ENCODE measurements around the gene CYP27B1. TPM values are rescaled to one million over a fixed set of nuclear protein-coding genes. Genes with fewer than 3 reads are reported as not detected.

The CYP27B1 gene
- total and polyA plus RNA-seq, 2 experiments from 2014 or later: 1.1 to 2.7 TPM

GRCh38 chr12:57712701-57713100, 54.2 kb downstream of the CYP27B1 start (continued):
- TF ChIP-seq ZNF462 (CRISPR knock-in tag; IDR thresholded peaks at IDR 0.05): no peak
- TF ChIP-seq POLR2AphosphoS5 (IDR thresholded peaks at IDR 0.05; ENCODE audit: low read depth): no peak
- TF ChIP-seq STAT1 (IDR thresholded peaks at IDR 0.05; ENCODE audit: unreplicated experiment): no peak
- no peak for TF ChIP-seq EZH2 (IDR thresholded peaks at IDR 0.05; ENCODE audit: low read depth, unreplicated experiment)
- no peak for TF ChIP-seq ZNF331 (CRISPR knock-in tag; IDR thresholded peaks at IDR 0.05; ENCODE audit: low read depth)
- no peak for TF ChIP-seq ZNF114 (CRISPR knock-in tag; IDR thresholded peaks at IDR 0.05)
- no peak for TF ChIP-seq CREB1 (CRISPR knock-in tag; IDR thresholded peaks at IDR 0.05; ENCODE audit: low read depth)
- no peak for TF ChIP-seq ETS1 (IDR thresholded peaks at IDR 0.05)
- no peak for TF ChIP-seq JUNB (IDR thresholded peaks at IDR 0.05; ENCODE audit: unreplicated experiment)

Small RNA genes within 50 kb of the gene (microRNA-seq; reads per million reads assigned to microRNA genes)
- gene MIR6759: not detected

Small RNA genes within 50 kb of the gene (small RNA-seq; reads per million reads assigned to genes)
- not detected for gene RNU6-1083P (ENCODE audit: low replicate concordance)

Other genes starting within 250 kb of the CYP27B1 start
- gene DDIT3, start 246.6 kb downstream of the CYP27B1 start, total RNA-seq (2014; rRNA removed; shearing (Covaris generic)): 3.9 and 4.1 TPM in 2 replicates
- gene DDIT3, start 246.6 kb downstream of the CYP27B1 start, polyA plus RNA-seq (2016; fragmentation: Nextera tagmentation; extraction: Ambion mirVana): 11.7 and 12.5 TPM in 2 replicates
- 12.5 and 16.9 TPM in 2 replicates for gene MBD6, start 244.3 kb downstream of the CYP27B1 start, total RNA-seq (2014; rRNA removed; shearing (Covaris generic))
- gene MBD6, start 244.3 kb downstream of the CYP27B1 start, polyA plus RNA-seq (2016; fragmentation: Nextera tagmentation; extraction: Ambion mirVana): 17.1 and 18.3 TPM in 2 replicates
- gene DCTN2, start 219.9 kb downstream of the CYP27B1 start, total RNA-seq (2014; rRNA removed; shearing (Covaris generic)): 134 and 157 TPM in 2 replicates
- gene DCTN2, start 219.9 kb downstream of the CYP27B1 start, polyA plus RNA-seq (2016; fragmentation: Nextera tagmentation; extraction: Ambion mirVana): 56.1 and 62.3 TPM in 2 replicates
- gene KIF5A, start 217.0 kb downstream of the CYP27B1 start, total RNA-seq (2014; rRNA removed; shearing (Covaris generic)): 16.5 and 21.3 TPM in 2 replicates
- 9.1 and 11.1 TPM in 2 replicates for gene KIF5A, start 217.0 kb downstream of the CYP27B1 start, polyA plus RNA-seq (2016; fragmentation: Nextera tagmentation; extraction: Ambion mirVana)
- gene PIP4K2C, start 175.9 kb downstream of the CYP27B1 start, total RNA-seq (2014; rRNA removed; shearing (Covaris generic)): 26.4 and 30.6 TPM in 2 replicates
- gene PIP4K2C, start 175.9 kb downstream of the CYP27B1 start, polyA plus RNA-seq (2016; fragmentation: Nextera tagmentation; extraction: Ambion mirVana): 10.5 and 10.8 TPM in 2 replicates
- gene DTX3, start 162.3 kb downstream of the CYP27B1 start, total RNA-seq (2014; rRNA removed; shearing (Covaris generic)): 37.8 and 46.6 TPM in 2 replicates
- 16.7 and 22.8 TPM in 2 replicates for gene DTX3, start 162.3 kb downstream of the CYP27B1 start, polyA plus RNA-seq (2016; fragmentation: Nextera tagmentation; extraction: Ambion mirVana)
- 9.9 and 10.2 TPM in 2 replicates for gene ARHGEF25, start 155.6 kb downstream of the CYP27B1 start, total RNA-seq (2014; rRNA removed; shearing (Covaris generic))
- 0.53 TPM in 1 of 2 replicates, not detected in the other for gene ARHGEF25, start 155.6 kb downstream of the CYP27B1 start, polyA plus RNA-seq (2016; fragmentation: Nextera tagmentation; extraction: Ambion mirVana)
- gene B4GALNT1, start 133.9 kb downstream of the CYP27B1 start, total RNA-seq (2014; rRNA removed; shearing (Covaris generic)): 2.4 and 2.8 TPM in 2 replicates
- gene B4GALNT1, start 133.9 kb downstream of the CYP27B1 start, polyA plus RNA-seq (2016; fragmentation: Nextera tagmentation; extraction: Ambion mirVana): 1.3 and 1.4 TPM in 2 replicates
- gene OS9, start 72.9 kb downstream of the CYP27B1 start, total RNA-seq (2014; rRNA removed; shearing (Covaris generic)): 66.1 and 79.7 TPM in 2 replicates
- 27.5 and 29.3 TPM in 2 replicates for gene OS9, start 72.9 kb downstream of the CYP27B1 start, polyA plus RNA-seq (2016; fragmentation: Nextera tagmentation; extraction: Ambion mirVana)
- 1.1 and 1.3 TPM in 2 replicates for gene AGAP2, start 28.3 kb downstream of the CYP27B1 start, total RNA-seq (2014; rRNA removed; shearing (Covaris generic))
- 0.36 and 0.38 TPM in 2 replicates for gene AGAP2, start 28.3 kb downstream of the CYP27B1 start, polyA plus RNA-seq (2016; fragmentation: Nextera tagmentation; extraction: Ambion mirVana)
- 15.6 and 32.9 TPM in 2 replicates for gene TSPAN31, start 22.0 kb downstream of the CYP27B1 start, total RNA-seq (2014; rRNA removed; shearing (Covaris generic))
- 12.9 and 15.5 TPM in 2 replicates for gene TSPAN31, start 22.0 kb downstream of the CYP27B1 start, polyA plus RNA-seq (2016; fragmentation: Nextera tagmentation; extraction: Ambion mirVana)
- 198 and 214 TPM in 2 replicates for gene CDK4, start 14.8 kb downstream of the CYP27B1 start, total RNA-seq (2014; rRNA removed; shearing (Covaris generic))
- 105 and 108 TPM in 2 replicates for gene CDK4, start 14.8 kb downstream of the CYP27B1 start, polyA plus RNA-seq (2016; fragmentation: Nextera tagmentation; extraction: Ambion mirVana)
- 2.9 and 3.5 TPM in 2 replicates for gene MARCHF9, start 12.0 kb downstream of the CYP27B1 start, total RNA-seq (2014; rRNA removed; shearing (Covaris generic))
- 3.1 and 3.3 TPM in 2 replicates for gene MARCHF9, start 12.0 kb downstream of the CYP27B1 start, polyA plus RNA-seq (2016; fragmentation: Nextera tagmentation; extraction: Ambion mirVana)
- gene METTL1, start 5.0 kb upstream of the CYP27B1 start, total RNA-seq (2014; rRNA removed; shearing (Covaris generic)): 12.2 and 18.9 TPM in 2 replicates
- gene METTL1, start 5.0 kb upstream of the CYP27B1 start, polyA plus RNA-seq (2016; fragmentation: Nextera tagmentation; extraction: Ambion mirVana): 39.5 and 47.0 TPM in 2 replicates
- 3.0 and 5.3 TPM in 2 replicates for gene EEF1AKMT3, start 5.5 kb upstream of the CYP27B1 start, total RNA-seq (2014; rRNA removed; shearing (Covaris generic))
- 1.3 and 1.7 TPM in 2 replicates for gene EEF1AKMT3, start 5.5 kb upstream of the CYP27B1 start, polyA plus RNA-seq (2016; fragmentation: Nextera tagmentation; extraction: Ambion mirVana)
- gene TSFM, start 15.7 kb upstream of the CYP27B1 start, total RNA-seq (2014; rRNA removed; shearing (Covaris generic)): 29.5 and 30.9 TPM in 2 replicates
- gene TSFM, start 15.7 kb upstream of the CYP27B1 start, polyA plus RNA-seq (2016; fragmentation: Nextera tagmentation; extraction: Ambion mirVana): 41.7 and 43.1 TPM in 2 replicates
- 0.12 and 0.17 TPM in 2 replicates for gene AVIL, start 51.7 kb upstream of the CYP27B1 start, total RNA-seq (2014; rRNA removed; shearing (Covaris generic))
- gene AVIL, start 51.7 kb upstream of the CYP27B1 start, polyA plus RNA-seq (2016; fragmentation: Nextera tagmentation; extraction: Ambion mirVana): 0.59 and 1.3 TPM in 2 replicates
- gene CTDSP2, start 79.7 kb upstream of the CYP27B1 start, total RNA-seq (2014; rRNA removed; shearing (Covaris generic)): 66.3 and 81.9 TPM in 2 replicates
- gene CTDSP2, start 79.7 kb upstream of the CYP27B1 start, polyA plus RNA-seq (2016; fragmentation: Nextera tagmentation; extraction: Ambion mirVana): 20.8 and 22.8 TPM in 2 replicates
- 14.7 and 22.4 TPM in 2 replicates for gene ATP23, start 174.5 kb upstream of the CYP27B1 start, total RNA-seq (2014; rRNA removed; shearing (Covaris generic))
- 21.0 and 22.1 TPM in 2 replicates for gene ATP23, start 174.5 kb upstream of the CYP27B1 start, polyA plus RNA-seq (2016; fragmentation: Nextera tagmentation; extraction: Ambion mirVana)